GM23338 (cell line): ENCODE measurements around the gene SLC10A3. TPM values are rescaled to one million over a fixed set of nuclear protein-coding genes. Genes with fewer than 3 reads are reported as not detected.

ENCODE experiments used
- ATAC-seq: fragments of 200-7000 bp; cut with Tn5 transposase; 3 replicates; pipeline ENCODE4 v1.9.1; 2020
- DNase-seq: peaks from one replicate; pipeline ENCODE4 v3.0.0-alpha.2; 2015; ENCODE audit warnings: low spot score
- H2AFZ ChIP-seq: fragments of 200-600 bp; sonication (generic); 2 replicates; pipeline ENCODE4 v1.8.0; 2016; ENCODE audit warnings: antibody characterized with exemption, mild to moderate bottlenecking, moderate library complexity
- H3F3A ChIP-seq: fragments of 200-600 bp; sonication (generic); replicated peaks from 2 replicates; pipeline ENCODE4 v1.8.0; 2017; ENCODE audit warnings: antibody characterized with exemption, mixed run types, low read depth
- H3K27ac ChIP-seq: fragments of 200-600 bp; sonication (generic); 2 replicates; pipeline ENCODE4 v1.6.1; 2016; ENCODE audit warnings: low read depth
- H3K27me3 ChIP-seq: fragments of 200-600 bp; sonication (generic); 2 replicates; pipeline ENCODE4 v1.8.0; 2016; ENCODE audit warnings: mild to moderate bottlenecking, mixed run types, moderate library complexity; ENCODE audit not compliant: insufficient read depth
- H3K36me3 ChIP-seq: fragments of 200-600 bp; sonication (generic); 2 replicates; pipeline ENCODE4 v1.8.0; 2016; ENCODE audit warnings: mild to moderate bottlenecking; ENCODE audit not compliant: insufficient read depth
- H3K4me1 ChIP-seq: fragments of 200-600 bp; sonication (generic); 2 replicates; pipeline ENCODE4 v1.8.0; 2016; ENCODE audit warnings: mild to moderate bottlenecking, moderate library complexity; ENCODE audit not compliant: insufficient read depth
- H3K4me2 ChIP-seq: fragments of 200-600 bp; sonication (generic); 2 replicates; pipeline ENCODE4 v1.7.1; 2017; ENCODE audit warnings: mixed run types
- H3K4me3 ChIP-seq: fragments of 200-600 bp; sonication (generic); 2 replicates; pipeline ENCODE4 v1.6.1; 2016; ENCODE audit warnings: mixed run types
- H3K79me2 ChIP-seq: fragments of 200-600 bp; sonication (generic); replicated peaks from 2 replicates; pipeline ENCODE4 v1.8.0; 2017; ENCODE audit warnings: mild to moderate bottlenecking; ENCODE audit not compliant: insufficient read depth
- H3K9me2 ChIP-seq: fragments of 200-600 bp; sonication (generic); 2 replicates; pipeline ENCODE4 v1.8.0; 2017; ENCODE audit not compliant: insufficient read depth
- H4K20me1 ChIP-seq: fragments of 200-600 bp; sonication (generic); replicated peaks from 2 replicates; pipeline ENCODE4 v1.8.0; 2017; ENCODE audit warnings: mild to moderate bottlenecking; ENCODE audit not compliant: insufficient read depth
- H3K27ac Mint-ChIP-seq: 2 replicates; pipeline ENCODE4 v1.8.0; 2020; ENCODE audit warnings: inconsistent platforms, mild to moderate bottlenecking, moderate library complexity, mixed read lengths
- H3K27me3 Mint-ChIP-seq: 3 replicates; pipeline ENCODE4 v1.8.0; 2022; ENCODE audit warnings: low read depth, mild to moderate bottlenecking, moderate library complexity, mixed read lengths, inconsistent platforms; ENCODE audit not compliant: insufficient read depth, poor library complexity
- H3K36me3 Mint-ChIP-seq: 3 replicates; pipeline ENCODE4 v1.8.0; 2021; ENCODE audit warnings: low read depth, mild to moderate bottlenecking, inconsistent platforms, moderate library complexity, mixed read lengths
- H3K4me1 Mint-ChIP-seq: 3 replicates; pipeline ENCODE4 v1.8.0; 2020; ENCODE audit warnings: mild to moderate bottlenecking, inconsistent platforms, mixed read lengths
- H3K4me3 Mint-ChIP-seq: 3 replicates; pipeline ENCODE4 v1.8.0; 2021; ENCODE audit warnings: moderate library complexity, mild to moderate bottlenecking, inconsistent platforms, mixed read lengths
- H3K9me3 Mint-ChIP-seq: 3 replicates; pipeline ENCODE4 v1.8.0; 2020; ENCODE audit warnings: moderate library complexity, mild to moderate bottlenecking, inconsistent platforms, mixed read lengths
- CREB1 ChIP-seq: fragments of 250-450 bp; sonication (Bioruptor Pico); IDR thresholded peaks from 2 replicates; pipeline ENCODE4 v1.5.0; 2020; ENCODE audit warnings: low read depth, mild to moderate bottlenecking, moderate library complexity
- EZH2phosphoT487 ChIP-seq: fragments of 200-600 bp; sonication (generic); IDR thresholded peaks from one replicate; pipeline ENCODE4 v1.8.1; 2018; ENCODE audit warnings: antibody characterized with exemption; ENCODE audit not compliant: unreplicated experiment
- STAT1 ChIP-seq: IDR thresholded peaks from one replicate; pipeline ENCODE4 v1.6.1; 2016; ENCODE audit warnings: antibody characterized with exemption; ENCODE audit not compliant: unreplicated experiment
- ZNF114 ChIP-seq: fragments of 250-450 bp; sonication (Bioruptor Pico); IDR thresholded peaks from 2 replicates; pipeline ENCODE4 v1.5.0; 2020; ENCODE audit warnings: mild to moderate bottlenecking, moderate library complexity
- ZNF331 ChIP-seq: fragments of 250-450 bp; sonication (Bioruptor Pico); IDR thresholded peaks from 2 replicates; pipeline ENCODE4 v1.5.0; 2020; ENCODE audit warnings: low read depth, mild to moderate bottlenecking, moderate library complexity
- polyA plus RNA-seq: library from polyadenylated mRNA; unstranded; fragments of >200 nt; fragmentation: Nextera tagmentation; extraction: Ambion mirVana; gene quantifications from 2 replicates; pipeline ENCODE4 v1.2.1, GENCODE V29; 2016
- total RNA-seq: library from RNA; depleted of rRNA; stranded (reverse); fragments of >200 nt; shearing (Covaris generic); gene quantifications from 2 replicates; pipeline ENCODE4 v1.2.3, GENCODE V29; 2014
- TF ChIP-seq, protein P1 (sequence below): IDR thresholded peaks from one replicate; pipeline ENCODE4 v1.6.1; 2018; ENCODE audit warnings: antibody characterized with exemption; ENCODE audit not compliant: unreplicated experiment
- TF ChIP-seq, protein P2 (sequence below): fragments of 250-450 bp; sonication (Bioruptor Pico); IDR thresholded peaks from 2 replicates; pipeline ENCODE4 v1.5.0; 2020; ENCODE audit warnings: mild to moderate bottlenecking, moderate library complexity
- TF ChIP-seq, protein P3 (sequence below), 2 experiments: fragments of 200-600 bp in 1 of 2; sonication (generic) in 1 of 2; conservative IDR thresholded peaks; 2 replicates each; pipeline versions ENCODE4 v1.5.1 to v1.6.1; 2016 to 2017; ENCODE audit warnings: antibody characterized with exemption in 2 of 2, low read depth in 2 of 2, mild to moderate bottlenecking in 2 of 2, moderate library complexity in 1 of 2
- TF ChIP-seq, protein P4 (sequence below): IDR thresholded peaks from 2 replicates; pipeline ENCODE4 v1.6.1; 2016; ENCODE audit warnings: antibody characterized with exemption

The SLC10A3 gene
- total and polyA plus RNA-seq, 2 experiments from 2014 or later = 7.6 to 17.6 TPM

DNA sequence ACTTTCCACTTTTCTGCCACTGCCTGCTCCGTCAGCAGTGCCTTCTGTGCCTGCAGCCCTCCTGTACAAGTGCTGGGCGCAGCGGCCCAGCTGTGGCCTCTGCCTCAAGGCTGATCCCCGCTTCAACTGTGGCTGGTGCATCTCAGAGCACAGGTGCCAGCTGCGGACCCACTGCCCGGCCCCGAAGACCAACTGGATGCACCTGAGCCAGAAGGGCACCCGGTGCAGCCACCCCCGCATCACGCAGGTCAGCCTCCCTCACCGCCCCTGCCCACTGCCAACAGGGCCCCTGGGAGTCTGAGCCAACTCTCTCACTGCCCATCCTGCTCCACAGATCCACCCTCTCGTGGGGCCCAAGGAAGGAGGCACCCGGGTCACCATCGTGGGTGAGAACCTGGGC is 24.8 kb downstream of the SLC10A3 start:
- no peaks in the 10 kb centered on the region for H3F3A ChIP-seq
- ATAC-seq (no peak), DNase-seq (no peak)
- no peaks in the 10 kb centered on the region for H3K9me3 Mint-ChIP-seq
- no peak overlapping the region for H3K4me2 ChIP-seq
- H3K4me1 Mint-ChIP-seq = no peaks in the 10 kb centered on the region
- H3K4me3 ChIP-seq = no peak overlapping the region
- H3K27me3 ChIP-seq = no peaks in the 10 kb centered on the region
- TF ChIP-seq ZNF114 (CRISPR knock-in tag) = no peak
- no peaks in the 10 kb centered on the region for H4K20me1 ChIP-seq
- H3K9me2 ChIP-seq = no peaks in the 10 kb centered on the region
- no peaks in the 10 kb centered on the region for H3K36me3 ChIP-seq
- no peak overlapping the region for H3K27ac Mint-ChIP-seq
- H3K27me3 Mint-ChIP-seq = no peaks in the 10 kb centered on the region
- H3K4me1 ChIP-seq = no peaks in the 10 kb centered on the region
- no peaks in the 10 kb centered on the region for H3K79me2 ChIP-seq
- H3K27ac ChIP-seq = no peak overlapping the region
- no peak overlapping the region for H3K4me3 Mint-ChIP-seq
- no peak overlapping the region for H2AFZ ChIP-seq
- H3K36me3 Mint-ChIP-seq = peaks cover 12% of the 10 kb centered on the region

DNA sequence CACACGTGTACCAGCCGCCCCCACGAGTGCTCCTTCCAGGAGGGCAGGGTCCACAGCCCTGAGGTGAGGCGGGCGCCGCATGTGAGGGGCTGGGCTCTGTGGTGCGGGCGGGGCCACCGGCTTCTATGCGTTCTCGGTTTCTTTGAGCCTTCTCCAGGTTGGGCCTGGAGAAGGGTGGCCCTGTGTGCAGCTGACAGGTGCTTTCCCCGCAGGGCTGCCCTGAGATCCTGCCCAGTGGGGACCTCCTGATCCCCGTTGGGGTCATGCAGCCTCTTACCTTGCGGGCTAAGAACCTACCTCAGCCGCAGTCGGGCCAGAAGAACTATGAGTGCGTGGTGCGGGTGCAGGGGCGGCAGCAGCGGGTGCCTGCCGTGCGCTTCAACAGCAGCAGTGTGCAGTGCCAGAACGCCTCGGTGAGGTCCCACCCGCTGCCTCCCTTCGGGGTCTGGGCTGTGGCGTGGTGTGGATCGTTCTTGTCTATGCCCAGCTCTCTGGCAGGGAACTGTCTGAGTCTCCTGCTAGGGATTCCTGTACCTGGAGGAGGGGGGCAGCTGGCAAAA is 25.5 kb downstream of the SLC10A3 start:
- Histone ChIP-seq H3K4me2 (no peak overlapping the region), H2AFZ (no peak overlapping the region), H3K4me3 (no peak overlapping the region), H3K9me2 (no peaks in the 10 kb centered on the region), H3K4me1 (no peaks in the 10 kb centered on the region), H3K27ac (no peak overlapping the region), H4K20me1 (no peaks in the 10 kb centered on the region), H3K79me2 (no peaks in the 10 kb centered on the region), H3F3A (no peaks in the 10 kb centered on the region), H3K36me3 (no peaks in the 10 kb centered on the region), H3K27me3 (no peaks in the 10 kb centered on the region)
- no peak overlapping the region for H3K4me3 Mint-ChIP-seq
- no peaks in the 10 kb centered on the region for H3K9me3 Mint-ChIP-seq
- H3K27ac Mint-ChIP-seq = no peak overlapping the region
- DNase-seq (no peak), ATAC-seq (no peak)
- peaks cover 10% of the 10 kb centered on the region; the same call in 2 of the 3 replicates for H3K36me3 Mint-ChIP-seq
- no peaks in the 10 kb centered on the region for H3K27me3 Mint-ChIP-seq
- no peaks in the 10 kb centered on the region for H3K4me1 Mint-ChIP-seq
- TF ChIP-seq CREB1 (no peak), STAT1 (no peak), EZH2phosphoT487 (no peak), ZNF114 (CRISPR knock-in tag) (no peak), ZNF331 (no peak)
- TF ChIP-seq, protein P1, sequence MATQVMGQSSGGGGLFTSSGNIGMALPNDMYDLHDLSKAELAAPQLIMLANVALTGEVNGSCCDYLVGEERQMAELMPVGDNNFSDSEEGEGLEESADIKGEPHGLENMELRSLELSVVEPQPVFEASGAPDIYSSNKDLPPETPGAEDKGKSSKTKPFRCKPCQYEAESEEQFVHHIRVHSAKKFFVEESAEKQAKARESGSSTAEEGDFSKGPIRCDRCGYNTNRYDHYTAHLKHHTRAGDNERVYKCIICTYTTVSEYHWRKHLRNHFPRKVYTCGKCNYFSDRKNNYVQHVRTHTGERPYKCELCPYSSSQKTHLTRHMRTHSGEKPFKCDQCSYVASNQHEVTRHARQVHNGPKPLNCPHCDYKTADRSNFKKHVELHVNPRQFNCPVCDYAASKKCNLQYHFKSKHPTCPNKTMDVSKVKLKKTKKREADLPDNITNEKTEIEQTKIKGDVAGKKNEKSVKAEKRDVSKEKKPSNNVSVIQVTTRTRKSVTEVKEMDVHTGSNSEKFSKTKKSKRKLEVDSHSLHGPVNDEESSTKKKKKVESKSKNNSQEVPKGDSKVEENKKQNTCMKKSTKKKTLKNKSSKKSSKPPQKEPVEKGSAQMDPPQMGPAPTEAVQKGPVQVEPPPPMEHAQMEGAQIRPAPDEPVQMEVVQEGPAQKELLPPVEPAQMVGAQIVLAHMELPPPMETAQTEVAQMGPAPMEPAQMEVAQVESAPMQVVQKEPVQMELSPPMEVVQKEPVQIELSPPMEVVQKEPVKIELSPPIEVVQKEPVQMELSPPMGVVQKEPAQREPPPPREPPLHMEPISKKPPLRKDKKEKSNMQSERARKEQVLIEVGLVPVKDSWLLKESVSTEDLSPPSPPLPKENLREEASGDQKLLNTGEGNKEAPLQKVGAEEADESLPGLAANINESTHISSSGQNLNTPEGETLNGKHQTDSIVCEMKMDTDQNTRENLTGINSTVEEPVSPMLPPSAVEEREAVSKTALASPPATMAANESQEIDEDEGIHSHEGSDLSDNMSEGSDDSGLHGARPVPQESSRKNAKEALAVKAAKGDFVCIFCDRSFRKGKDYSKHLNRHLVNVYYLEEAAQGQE = no peak
- TF ChIP-seq, protein P2, sequence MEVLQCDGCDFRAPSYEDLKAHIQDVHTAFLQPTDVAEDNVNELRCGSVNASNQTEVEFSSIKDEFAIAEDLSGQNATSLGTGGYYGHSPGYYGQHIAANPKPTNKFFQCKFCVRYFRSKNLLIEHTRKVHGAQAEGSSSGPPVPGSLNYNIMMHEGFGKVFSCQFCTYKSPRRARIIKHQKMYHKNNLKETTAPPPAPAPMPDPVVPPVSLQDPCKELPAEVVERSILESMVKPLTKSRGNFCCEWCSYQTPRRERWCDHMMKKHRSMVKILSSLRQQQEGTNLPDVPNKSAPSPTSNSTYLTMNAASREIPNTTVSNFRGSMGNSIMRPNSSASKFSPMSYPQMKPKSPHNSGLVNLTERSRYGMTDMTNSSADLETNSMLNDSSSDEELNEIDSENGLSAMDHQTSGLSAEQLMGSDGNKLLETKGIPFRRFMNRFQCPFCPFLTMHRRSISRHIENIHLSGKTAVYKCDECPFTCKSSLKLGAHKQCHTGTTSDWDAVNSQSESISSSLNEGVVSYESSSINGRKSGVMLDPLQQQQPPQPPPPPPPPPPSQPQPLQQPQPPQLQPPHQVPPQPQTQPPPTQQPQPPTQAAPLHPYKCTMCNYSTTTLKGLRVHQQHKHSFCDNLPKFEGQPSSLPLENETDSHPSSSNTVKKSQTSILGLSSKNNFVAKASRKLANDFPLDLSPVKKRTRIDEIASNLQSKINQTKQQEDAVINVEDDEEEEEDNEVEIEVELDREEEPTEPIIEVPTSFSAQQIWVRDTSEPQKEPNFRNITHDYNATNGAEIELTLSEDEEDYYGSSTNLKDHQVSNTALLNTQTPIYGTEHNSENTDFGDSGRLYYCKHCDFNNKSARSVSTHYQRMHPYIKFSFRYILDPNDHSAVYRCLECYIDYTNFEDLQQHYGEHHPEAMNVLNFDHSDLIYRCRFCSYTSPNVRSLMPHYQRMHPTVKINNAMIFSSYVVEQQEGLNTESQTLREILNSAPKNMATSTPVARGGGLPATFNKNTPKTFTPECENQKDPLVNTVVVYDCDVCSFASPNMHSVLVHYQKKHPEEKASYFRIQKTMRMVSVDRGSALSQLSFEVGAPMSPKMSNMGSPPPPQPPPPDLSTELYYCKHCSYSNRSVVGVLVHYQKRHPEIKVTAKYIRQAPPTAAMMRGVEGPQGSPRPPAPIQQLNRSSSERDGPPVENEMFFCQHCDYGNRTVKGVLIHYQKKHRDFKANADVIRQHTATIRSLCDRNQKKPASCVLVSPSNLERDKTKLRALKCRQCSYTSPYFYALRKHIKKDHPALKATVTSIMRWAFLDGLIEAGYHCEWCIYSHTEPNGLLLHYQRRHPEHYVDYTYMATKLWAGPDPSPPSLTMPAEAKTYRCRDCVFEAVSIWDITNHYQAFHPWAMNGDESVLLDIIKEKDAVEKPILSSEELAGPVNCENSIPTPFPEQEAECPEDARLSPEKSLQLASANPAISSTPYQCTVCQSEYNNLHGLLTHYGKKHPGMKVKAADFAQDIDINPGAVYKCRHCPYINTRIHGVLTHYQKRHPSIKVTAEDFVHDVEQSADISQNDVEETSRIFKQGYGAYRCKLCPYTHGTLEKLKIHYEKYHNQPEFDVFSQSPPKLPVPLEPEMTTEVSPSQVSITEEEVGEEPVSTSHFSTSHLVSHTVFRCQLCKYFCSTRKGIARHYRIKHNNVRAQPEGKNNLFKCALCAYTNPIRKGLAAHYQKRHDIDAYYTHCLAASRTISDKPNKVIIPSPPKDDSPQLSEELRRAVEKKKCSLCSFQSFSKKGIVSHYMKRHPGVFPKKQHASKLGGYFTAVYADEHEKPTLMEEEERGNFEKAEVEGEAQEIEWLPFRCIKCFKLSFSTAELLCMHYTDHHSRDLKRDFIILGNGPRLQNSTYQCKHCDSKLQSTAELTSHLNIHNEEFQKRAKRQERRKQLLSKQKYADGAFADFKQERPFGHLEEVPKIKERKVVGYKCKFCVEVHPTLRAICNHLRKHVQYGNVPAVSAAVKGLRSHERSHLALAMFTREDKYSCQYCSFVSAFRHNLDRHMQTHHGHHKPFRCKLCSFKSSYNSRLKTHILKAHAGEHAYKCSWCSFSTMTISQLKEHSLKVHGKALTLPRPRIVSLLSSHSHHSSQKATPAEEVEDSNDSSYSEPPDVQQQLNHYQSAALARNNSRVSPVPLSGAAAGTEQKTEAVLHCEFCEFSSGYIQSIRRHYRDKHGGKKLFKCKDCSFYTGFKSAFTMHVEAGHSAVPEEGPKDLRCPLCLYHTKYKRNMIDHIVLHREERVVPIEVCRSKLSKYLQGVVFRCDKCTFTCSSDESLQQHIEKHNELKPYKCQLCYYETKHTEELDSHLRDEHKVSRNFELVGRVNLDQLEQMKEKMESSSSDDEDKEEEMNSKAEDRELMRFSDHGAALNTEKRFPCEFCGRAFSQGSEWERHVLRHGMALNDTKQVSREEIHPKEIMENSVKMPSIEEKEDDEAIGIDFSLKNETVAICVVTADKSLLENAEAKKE (CRISPR knock-in tag) = no peak
- TF ChIP-seq, protein P3, sequence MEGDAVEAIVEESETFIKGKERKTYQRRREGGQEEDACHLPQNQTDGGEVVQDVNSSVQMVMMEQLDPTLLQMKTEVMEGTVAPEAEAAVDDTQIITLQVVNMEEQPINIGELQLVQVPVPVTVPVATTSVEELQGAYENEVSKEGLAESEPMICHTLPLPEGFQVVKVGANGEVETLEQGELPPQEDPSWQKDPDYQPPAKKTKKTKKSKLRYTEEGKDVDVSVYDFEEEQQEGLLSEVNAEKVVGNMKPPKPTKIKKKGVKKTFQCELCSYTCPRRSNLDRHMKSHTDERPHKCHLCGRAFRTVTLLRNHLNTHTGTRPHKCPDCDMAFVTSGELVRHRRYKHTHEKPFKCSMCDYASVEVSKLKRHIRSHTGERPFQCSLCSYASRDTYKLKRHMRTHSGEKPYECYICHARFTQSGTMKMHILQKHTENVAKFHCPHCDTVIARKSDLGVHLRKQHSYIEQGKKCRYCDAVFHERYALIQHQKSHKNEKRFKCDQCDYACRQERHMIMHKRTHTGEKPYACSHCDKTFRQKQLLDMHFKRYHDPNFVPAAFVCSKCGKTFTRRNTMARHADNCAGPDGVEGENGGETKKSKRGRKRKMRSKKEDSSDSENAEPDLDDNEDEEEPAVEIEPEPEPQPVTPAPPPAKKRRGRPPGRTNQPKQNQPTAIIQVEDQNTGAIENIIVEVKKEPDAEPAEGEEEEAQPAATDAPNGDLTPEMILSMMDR (conservative IDR thresholded peaks at IDR 0.05; ENCODE audit: low read depth in 2 of 2) = no peak
- TF ChIP-seq, protein P4, sequence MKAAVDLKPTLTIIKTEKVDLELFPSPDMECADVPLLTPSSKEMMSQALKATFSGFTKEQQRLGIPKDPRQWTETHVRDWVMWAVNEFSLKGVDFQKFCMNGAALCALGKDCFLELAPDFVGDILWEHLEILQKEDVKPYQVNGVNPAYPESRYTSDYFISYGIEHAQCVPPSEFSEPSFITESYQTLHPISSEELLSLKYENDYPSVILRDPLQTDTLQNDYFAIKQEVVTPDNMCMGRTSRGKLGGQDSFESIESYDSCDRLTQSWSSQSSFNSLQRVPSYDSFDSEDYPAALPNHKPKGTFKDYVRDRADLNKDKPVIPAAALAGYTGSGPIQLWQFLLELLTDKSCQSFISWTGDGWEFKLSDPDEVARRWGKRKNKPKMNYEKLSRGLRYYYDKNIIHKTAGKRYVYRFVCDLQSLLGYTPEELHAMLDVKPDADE = no peak
